Neural progenitor cell (in vitro differentiated cells): ENCODE measurements around the gene CLNK. TPM values are rescaled to one million over a fixed set of nuclear protein-coding genes. Genes with fewer than 3 reads are reported as not detected.
"Not testable (repeated sequence)": the region's sequence is repeated elsewhere in the genome, so short reads cannot be mapped to it uniquely, and the experiment has no call there.

Source experiments
- DNase-seq: peaks from one replicate; pipeline ENCODE4 v3.0.0-alpha.2; 2016; ENCODE audit warnings: low spot score
- H2AFZ ChIP-seq: fragments of 200-600 bp; sonication (generic); replicated peaks from 2 replicates; pipeline ENCODE4 v1.6.1; 2016; ENCODE audit warnings: antibody characterized with exemption
- H3F3A ChIP-seq: fragments of 200-600 bp; sonication (generic); 2 replicates; pipeline ENCODE4 v1.6.1; 2016; ENCODE audit warnings: antibody characterized with exemption, low read depth
- H3K27ac ChIP-seq: fragments of 200-600 bp; sonication (generic); 2 replicates; pipeline ENCODE4 v1.5.1; 2016; ENCODE audit warnings: mild to moderate bottlenecking
- H3K27me3 ChIP-seq: fragments of 200-600 bp; sonication (generic); 2 replicates; pipeline ENCODE4 v1.6.1; 2016; ENCODE audit warnings: mild to moderate bottlenecking, moderate library complexity
- H3K36me3 ChIP-seq: fragments of 200-600 bp; sonication (generic); 2 replicates; pipeline ENCODE4 v1.5.1; 2016
- H3K4me1 ChIP-seq: fragments of 200-600 bp; sonication (generic); 2 replicates; pipeline ENCODE4 v1.6.1; 2016; ENCODE audit warnings: mixed run types
- H3K4me2 ChIP-seq: fragments of 200-600 bp; sonication (generic); 2 replicates; pipeline ENCODE4 v1.6.1; 2016
- H3K4me3 ChIP-seq: fragments of 200-600 bp; sonication (generic); 2 replicates; pipeline ENCODE4 v1.5.1; 2016
- H3K79me2 ChIP-seq: fragments of 200-600 bp; sonication (generic); 2 replicates; pipeline ENCODE4 v1.6.1; 2016; ENCODE audit warnings: low read depth
- H3K9ac ChIP-seq: fragments of 200-600 bp; sonication (generic); 2 replicates; pipeline ENCODE4 v1.6.1; 2016
- H3K9me3 ChIP-seq: fragments of 200-600 bp; sonication (generic); 2 replicates; pipeline ENCODE4 v1.5.1; 2016; ENCODE audit warnings: low read depth
- H4K20me1 ChIP-seq: fragments of 200-600 bp; sonication (generic); 2 replicates; pipeline ENCODE4 v1.6.1; 2016; ENCODE audit warnings: low read depth
- H3K27ac Mint-ChIP-seq: 3 replicates; pipeline ENCODE4 v1.8.0; 2021; ENCODE audit warnings: mixed read lengths
- H3K27me3 Mint-ChIP-seq: 2 replicates; pipeline ENCODE4 v1.8.0; 2022; ENCODE audit warnings: low read depth, mild to moderate bottlenecking, inconsistent platforms, moderate library complexity, mixed read lengths; ENCODE audit not compliant: insufficient read depth
- H3K36me3 Mint-ChIP-seq: 3 replicates; pipeline ENCODE4 v1.8.0; 2021; ENCODE audit warnings: mixed read lengths
- H3K4me1 Mint-ChIP-seq: 3 replicates; pipeline ENCODE4 v1.8.0; 2021; ENCODE audit warnings: mixed read lengths
- H3K4me3 Mint-ChIP-seq: 3 replicates; pipeline ENCODE4 v1.8.0; 2021; ENCODE audit warnings: mild to moderate bottlenecking, moderate library complexity, mixed read lengths
- H3K9me3 Mint-ChIP-seq: 3 replicates; pipeline ENCODE4 v1.8.0; 2020; ENCODE audit warnings: mixed read lengths
- CTCF ChIP-seq: fragments of 200-600 bp; sonication (generic); IDR thresholded peaks from 2 replicates; pipeline ENCODE4 v1.5.1; 2017; ENCODE audit warnings: antibody characterized with exemption, mild to moderate bottlenecking
- EZH2 ChIP-seq: fragments of 200-600 bp; sonication (generic); IDR thresholded peaks from 2 replicates; pipeline ENCODE4 v1.6.1; 2017; ENCODE audit warnings: antibody characterized with exemption, mild to moderate bottlenecking, moderate library complexity
- EZH2phosphoT487 ChIP-seq: fragments of 200-600 bp; sonication (generic); IDR thresholded peaks from 2 replicates; pipeline ENCODE4 v1.6.1; 2017; ENCODE audit warnings: antibody characterized with exemption
- total RNA-seq: library from RNA; depleted of rRNA; stranded (reverse); fragments of >200 nt; gene quantifications from 2 replicates; pipeline ENCODE4 v1.2.3, GENCODE V29; 2015; ENCODE audit warnings: low replicate concordance

Gene CLNK
- total RNA-seq, 1 donor from 2014 or later, result not detected

GRCh38 chr4:10575414-10575813 is 109.2 kb downstream of the CLNK start:
- H3K9me3 ChIP-seq, result no peaks in the 10 kb centered on the region
- TF ChIP-seq EZH2phosphoT487, result no peak
- H3K9me3 Mint-ChIP-seq, result peaks cover 5% of the 10 kb centered on the region

GRCh38 chr4:10574553-10574952 is 110.0 kb downstream of the CLNK start:
- not testable (repeated sequence) for H3K9me3 ChIP-seq, H3K9me3 Mint-ChIP-seq, H3F3A ChIP-seq, H3K27ac ChIP-seq, H3K79me2 ChIP-seq, H3K36me3 Mint-ChIP-seq, H2AFZ ChIP-seq, H3K36me3 ChIP-seq, H3K27me3 ChIP-seq, H3K4me1 ChIP-seq, H3K27me3 Mint-ChIP-seq, H3K4me2 ChIP-seq, H4K20me1 ChIP-seq, DNase-seq, H3K4me1 Mint-ChIP-seq, H3K4me3 ChIP-seq, H3K27ac Mint-ChIP-seq, H3K4me3 Mint-ChIP-seq, H3K9ac ChIP-seq

More at GRCh38 chr4:10575414-10575813, 109.2 kb downstream of the CLNK start:
- Mint-ChIP-seq H3K27ac (no peak overlapping the region), H3K27me3 (peaks cover 2% of the 10 kb centered on the region), H3K4me3 (no peak overlapping the region), H3K36me3 (no peaks in the 10 kb centered on the region), H3K4me1 (peaks cover 7% of the 10 kb centered on the region)
- Histone ChIP-seq H3F3A (no peaks in the 10 kb centered on the region), H3K36me3 (no peaks in the 10 kb centered on the region), H2AFZ (no peak overlapping the region), H4K20me1 (no peaks in the 10 kb centered on the region), H3K9ac (no peak overlapping the region), H3K27me3 (no peaks in the 10 kb centered on the region), H3K4me1 (peaks cover 6% of the 10 kb centered on the region), H3K79me2 (no peaks in the 10 kb centered on the region), H3K4me2 (no peak overlapping the region), H3K4me3 (no peak overlapping the region), H3K27ac (no peak overlapping the region)
- no peak for DNase-seq

- no peak for DNase-seq
- Histone ChIP-seq H2AFZ (no peak overlapping the region), H3K9me3 (no peaks in the 10 kb centered on the region), H3K36me3 (no peaks in the 10 kb centered on the region), H3K27me3 (no peaks in the 10 kb centered on the region), H3K9ac (no peak overlapping the region), H3K4me1 (peaks cover 6% of the 10 kb centered on the region), H3K4me2 (no peak overlapping the region), H3K4me3 (no peak overlapping the region), H4K20me1 (no peaks in the 10 kb centered on the region), H3K27ac (no peak overlapping the region), H3F3A (no peaks in the 10 kb centered on the region), H3K79me2 (no peaks in the 10 kb centered on the region)
- H3K9me3 Mint-ChIP-seq, result peaks cover 5% of the 10 kb centered on the region
- H3K27ac Mint-ChIP-seq, result no peak overlapping the region
- no peak for TF ChIP-seq EZH2
- TF ChIP-seq CTCF, result no peak
- TF ChIP-seq EZH2phosphoT487, result no peak
- H3K4me3 Mint-ChIP-seq, result no peak overlapping the region
- H3K36me3 Mint-ChIP-seq, result no peaks in the 10 kb centered on the region
- H3K27me3 Mint-ChIP-seq, result peaks cover 2% of the 10 kb centered on the region
- H3K4me1 Mint-ChIP-seq, result peaks cover 5% of the 10 kb centered on the region
Observed at GRCh38 chr4:10571909-10572308, 112.7 kb downstream of the CLNK start.

- Mint-ChIP-seq H3K9me3 (no peaks in the 10 kb centered on the region), H3K4me1 (peaks cover 5% of the 10 kb centered on the region), H3K27ac (no peak overlapping the region), H3K27me3 (peaks cover 5% of the 10 kb centered on the region), H3K36me3 (no peaks in the 10 kb centered on the region), H3K4me3 (no peak overlapping the region)
- DNase-seq, result no peak
- no peaks in the 10 kb centered on the region for H3K27me3 ChIP-seq
- no peak overlapping the region for H3K9ac ChIP-seq
- no peaks in the 10 kb centered on the region for H3K9me3 ChIP-seq
- no peak overlapping the region for H3K27ac ChIP-seq
- H3K4me2 ChIP-seq, result no peak overlapping the region
- no peaks in the 10 kb centered on the region for H3K79me2 ChIP-seq
- TF ChIP-seq EZH2phosphoT487 (no peak), EZH2 (no peak)
- no peak overlapping the region for H3K4me3 ChIP-seq
- no peaks in the 10 kb centered on the region for H3F3A ChIP-seq
- no peaks in the 10 kb centered on the region for H3K36me3 ChIP-seq
- H4K20me1 ChIP-seq, result no peaks in the 10 kb centered on the region
- no peak overlapping the region for H2AFZ ChIP-seq
- H3K4me1 ChIP-seq, result peaks cover 6% of the 10 kb centered on the region
Observed at GRCh38 chr4:10569491-10569890, 115.1 kb downstream of the CLNK start.

- no peaks in the 10 kb centered on the region for H3K9me3 Mint-ChIP-seq
- H3K4me1 Mint-ChIP-seq, result no peaks in the 10 kb centered on the region
Observed at GRCh38 chr4:10567766-10568165, 116.8 kb downstream of the CLNK start.

More at GRCh38 chr4:10567766-10568165, 116.8 kb downstream of the CLNK start:
- TF ChIP-seq EZH2, result no peak
- TF ChIP-seq CTCF, result no peak
- no peak for TF ChIP-seq EZH2phosphoT487
- no peaks in the 10 kb centered on the region for H3K36me3 Mint-ChIP-seq
- Histone ChIP-seq H3K9me3 (no peaks in the 10 kb centered on the region), H3K9ac (no peak overlapping the region), H3K27me3 (no peaks in the 10 kb centered on the region), H2AFZ (no peak overlapping the region), H3K4me1 (no peaks in the 10 kb centered on the region), H3K4me3 (no peak overlapping the region), H3K36me3 (no peaks in the 10 kb centered on the region), H3F3A (no peaks in the 10 kb centered on the region), H3K27ac (no peak overlapping the region), H3K4me2 (no peak overlapping the region), H4K20me1 (no peaks in the 10 kb centered on the region), H3K79me2 (no peaks in the 10 kb centered on the region)
- no peak overlapping the region for H3K4me3 Mint-ChIP-seq
- DNase-seq, result no peak
- H3K27me3 Mint-ChIP-seq, result peaks cover 5% of the 10 kb centered on the region
- H3K27ac Mint-ChIP-seq, result no peak overlapping the region
